Prostate gland (tissue), 2 donors: ENCODE data around the gene GRAMD2A.

Experiments used
- CTCF ChIP-seq, 4 experiments: fragments of 200-600 bp in 2 of 4; fragments of 450-650 bp in 2 of 4; sonication (generic) in 2 of 4; IDR thresholded peaks; 1 replicate in 3 of 4; 2 replicates in 1 of 4; pipeline ENCODE4 v1.5.1; 2016 to 2019; ENCODE audit warnings: antibody characterized with exemption in 4 of 4, mild to moderate bottlenecking in 2 of 4, moderate library complexity in 2 of 4
- POLR2A ChIP-seq: fragments of 450-650 bp; IDR thresholded peaks from one replicate; pipeline ENCODE4 v1.6.1; 2016; ENCODE audit warnings: antibody characterized with exemption, mild to moderate bottlenecking
- POLR2AphosphoS5 ChIP-seq: sonication (generic); formaldehyde crosslinking; IDR thresholded peaks from one replicate; pipeline ENCODE4 v1.6.1; 2017; ENCODE audit warnings: antibody characterized with exemption

GRCh38 chr15:72169236-72169920 is 28.2 kb downstream of the GRAMD2A start:
- TF ChIP-seq POLR2A (no peak), CTCF (IDR thresholded peaks at IDR 0.05) (no peak), POLR2AphosphoS5 (no peak)
